ENCODE measurements around the gene CRYGN. TPM values are rescaled to one million over a fixed set of nuclear protein-coding genes. Genes with fewer than 3 reads are reported as not detected.

The CRYGN gene
- total RNA-seq, 1 donor from 2014 or later = not detected

- no peaks in the 10 kb centered on the region for H3K27me3 ChIP-seq
- no peak overlapping the region for H3K4me3 ChIP-seq
- TF ChIP-seq, protein P1, sequence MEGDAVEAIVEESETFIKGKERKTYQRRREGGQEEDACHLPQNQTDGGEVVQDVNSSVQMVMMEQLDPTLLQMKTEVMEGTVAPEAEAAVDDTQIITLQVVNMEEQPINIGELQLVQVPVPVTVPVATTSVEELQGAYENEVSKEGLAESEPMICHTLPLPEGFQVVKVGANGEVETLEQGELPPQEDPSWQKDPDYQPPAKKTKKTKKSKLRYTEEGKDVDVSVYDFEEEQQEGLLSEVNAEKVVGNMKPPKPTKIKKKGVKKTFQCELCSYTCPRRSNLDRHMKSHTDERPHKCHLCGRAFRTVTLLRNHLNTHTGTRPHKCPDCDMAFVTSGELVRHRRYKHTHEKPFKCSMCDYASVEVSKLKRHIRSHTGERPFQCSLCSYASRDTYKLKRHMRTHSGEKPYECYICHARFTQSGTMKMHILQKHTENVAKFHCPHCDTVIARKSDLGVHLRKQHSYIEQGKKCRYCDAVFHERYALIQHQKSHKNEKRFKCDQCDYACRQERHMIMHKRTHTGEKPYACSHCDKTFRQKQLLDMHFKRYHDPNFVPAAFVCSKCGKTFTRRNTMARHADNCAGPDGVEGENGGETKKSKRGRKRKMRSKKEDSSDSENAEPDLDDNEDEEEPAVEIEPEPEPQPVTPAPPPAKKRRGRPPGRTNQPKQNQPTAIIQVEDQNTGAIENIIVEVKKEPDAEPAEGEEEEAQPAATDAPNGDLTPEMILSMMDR (IDR thresholded peaks at IDR 0.05) = no peak
- TF ChIP-seq POLR2AphosphoS5 (IDR thresholded peaks at IDR 0.05; ENCODE audit: insufficient read depth in 1 of 2, low read depth in 1 of 2) (no peak), POLR2A (IDR thresholded peaks at IDR 0.05) (no peak)
- DNase-seq (ENCODE audit: extremely low spot score in 2 of 2) = no peak
- no peak overlapping the region for H3K27ac ChIP-seq
- peaks cover 17% of the 10 kb centered on the region for H3K4me1 ChIP-seq
- H3K36me3 ChIP-seq = no peaks in the 10 kb centered on the region
- intact Hi-C loops (cut with DNase I) = no loop called here
- no peaks in the 10 kb centered on the region for H3K9me3 ChIP-seq
Observed at GRCh38 chr7:151388430-151388829, 51.5 kb downstream of the CRYGN start.

GRCh38 chr7:151388007-151388297 is 52.0 kb downstream of the CRYGN start:
- Histone ChIP-seq H3K27me3 (no peaks in the 10 kb centered on the region), H3K9me3 (no peaks in the 10 kb centered on the region), H3K36me3 (no peaks in the 10 kb centered on the region), H3K4me3 (no peak overlapping the region), H3K4me1 (peaks cover 17% of the 10 kb centered on the region), H3K27ac (no peak overlapping the region)
- intact Hi-C loops (cut with DNase I) = no loop called here
- no peak for TF ChIP-seq POLR2A (IDR thresholded peaks at IDR 0.05)
- TF ChIP-seq, protein P1 (IDR thresholded peaks at IDR 0.05) = no peak
- TF ChIP-seq POLR2AphosphoS5 (IDR thresholded peaks at IDR 0.05; ENCODE audit: insufficient read depth in 1 of 2, low read depth in 1 of 2) = no peak
- DNase-seq (ENCODE audit: extremely low spot score in 2 of 2) = no peak

- H3K27ac ChIP-seq = no peak overlapping the region
Observed at GRCh38 chr7:151387161-151388006, 52.6 kb downstream of the CRYGN start.

GRCh38 chr7:151386301-151387160 is 53.4 kb downstream of the CRYGN start:
- H3K4me1 ChIP-seq = peaks cover 27% of the 10 kb centered on the region
- no peak overlapping the region for H3K4me3 ChIP-seq
- no peak for DNase-seq (ENCODE audit: extremely low spot score in 2 of 2)
- no peak overlapping the region for H3K27ac ChIP-seq
- no peaks in the 10 kb centered on the region for H3K36me3 ChIP-seq
- intact Hi-C loops (cut with DNase I) = no loop called here
- TF ChIP-seq POLR2A (IDR thresholded peaks at IDR 0.05) = no peak
- TF ChIP-seq, protein P1 (IDR thresholded peaks at IDR 0.05) = no peak
- TF ChIP-seq POLR2AphosphoS5 (IDR thresholded peaks at IDR 0.05; ENCODE audit: insufficient read depth in 1 of 2, low read depth in 1 of 2) = no peak
- H3K9me3 ChIP-seq = no peaks in the 10 kb centered on the region
- H3K27me3 ChIP-seq = no peaks in the 10 kb centered on the region

More at GRCh38 chr7:151387161-151388006, 52.6 kb downstream of the CRYGN start:
- peaks cover 19% of the 10 kb centered on the region for H3K4me1 ChIP-seq
- H3K27me3 ChIP-seq = no peaks in the 10 kb centered on the region
- no peak for DNase-seq (ENCODE audit: extremely low spot score in 2 of 2)
- no peaks in the 10 kb centered on the region for H3K9me3 ChIP-seq
- peak in 1 of 2 donors; percentile 5 for TF ChIP-seq POLR2AphosphoS5 (IDR thresholded peaks at IDR 0.05; ENCODE audit: insufficient read depth in 1 of 2, low read depth in 1 of 2)
- TF ChIP-seq POLR2A (IDR thresholded peaks at IDR 0.05) = no peak
- intact Hi-C loops (cut with DNase I) = no loop called here
- no peaks in the 10 kb centered on the region for H3K36me3 ChIP-seq
- no peak overlapping the region for H3K4me3 ChIP-seq

GRCh38 chr7:151385626-151386300 is 54.2 kb downstream of the CRYGN start:
- H3K4me3 ChIP-seq = no peak overlapping the region
- H3K4me1 ChIP-seq = peaks cover 33% of the 10 kb centered on the region
- no peaks in the 10 kb centered on the region for H3K9me3 ChIP-seq
- no peaks in the 10 kb centered on the region for H3K36me3 ChIP-seq
- intact Hi-C loops (cut with DNase I) = no loop called here
- no peak for DNase-seq (ENCODE audit: extremely low spot score in 2 of 2)
- H3K27me3 ChIP-seq = no peaks in the 10 kb centered on the region
- TF ChIP-seq POLR2A (IDR thresholded peaks at IDR 0.05) = no peak
- no peak overlapping the region for H3K27ac ChIP-seq
